SK-N-SH (cell line): Measurements from ENCODE around the gene FAM241A. TPM values are rescaled to one million over a fixed set of nuclear protein-coding genes. Genes with fewer than 3 reads are reported as not detected.

ENCODE experiments used
- CTCF ChIA-PET: fragments of 300-600, 350-600 bp; formaldehyde crosslinking; extraction: SDS; loops from one replicate; lab custom pipeline; 2021; lab: Yijun Ruan, JAX
- POLR2A ChIA-PET: fragments of 350-600 bp; sonication (Branson Sonifier 250); formaldehyde crosslinking; extraction: SDS; loops from one replicate; lab custom pipeline; 2020; ENCODE audit warnings: antibody characterized with exemption, inconsistent platforms; lab: Yijun Ruan, JAX
- DNase-seq: peaks from one replicate; pipeline ENCODE4 v3.0.0; 2012
- H2AFZ ChIP-seq: fragments of 200-600 bp; sonication (generic); 2 replicates; pipeline ENCODE4 v1.8.1; 2016; ENCODE audit warnings: antibody characterized with exemption, mild to moderate bottlenecking, low read depth
- H3F3A ChIP-seq: fragments of 200-600 bp; sonication (generic); replicated peaks from 2 replicates; pipeline ENCODE3; 2016; ENCODE audit warnings: antibody characterized with exemption, mild to moderate bottlenecking; ENCODE audit not compliant: insufficient read depth
- H3K27ac ChIP-seq, 2 experiments: fragments of 200-500 bp in 1 of 2; fragments of 200-600 bp in 1 of 2; sonication (Bioruptor generic) in 1 of 2; sonication (generic), shearing (Covaris generic) in 1 of 2; 2 replicates each; pipeline versions ENCODE4 v1.5.1 to v1.6.1; 2014 to 2016; ENCODE audit warnings: low read depth in 2 of 2, inconsistent platforms in 1 of 2, low read length in 1 of 2, mild to moderate bottlenecking in 1 of 2, mixed read lengths in 1 of 2
- H3K27me3 ChIP-seq: fragments of 200-600 bp; sonication (generic), shearing (Covaris generic); 2 replicates; pipeline ENCODE4 v1.6.1; 2016; ENCODE audit warnings: mixed run types; ENCODE audit not compliant: insufficient read depth
- H3K36me3 ChIP-seq, 2 experiments: fragments of 200-500 bp in 1 of 2; fragments of 200-600 bp in 1 of 2; sonication (Bioruptor generic) in 1 of 2; sonication (generic) in 1 of 2; replicated peaks in 1 of 2; 2 replicates each; pipeline versions ENCODE3 to v1.5.1; 2014 to 2016; ENCODE audit warnings: low read length in 1 of 2, mild to moderate bottlenecking in 1 of 2; ENCODE audit not compliant: insufficient read depth in 2 of 2, control insufficient read depth in 1 of 2
- H3K4me1 ChIP-seq, 2 experiments: fragments of 200-500 bp in 1 of 2; fragments of 200-600 bp in 1 of 2; sonication (Bioruptor generic) in 1 of 2; sonication (generic), shearing (Covaris generic) in 1 of 2; 2 replicates each; pipeline versions ENCODE4 v1.5.1 to v1.6.1; 2014 to 2016; ENCODE audit warnings: low read depth in 1 of 2, low read length in 1 of 2, mixed run types in 1 of 2; ENCODE audit not compliant: insufficient read depth in 2 of 2, control insufficient read depth in 1 of 2
- H3K4me2 ChIP-seq: fragments of 200-600 bp; sonication (generic), shearing (Covaris generic); 2 replicates; pipeline ENCODE4 v1.6.1; 2017; ENCODE audit warnings: mixed run types
- H3K4me3 ChIP-seq, 2 experiments: fragments of 200-500 bp in 1 of 2; fragments of 200-600 bp in 1 of 2; sonication (Bioruptor generic) in 1 of 2; sonication (generic), shearing (Covaris generic) in 1 of 2; 2 replicates each; pipeline versions ENCODE4 v1.5.1 to v1.8.1; 2014 to 2016; ENCODE audit warnings: low read depth in 2 of 2, inconsistent platforms in 1 of 2, low read length in 1 of 2, mild to moderate bottlenecking in 1 of 2, mixed read lengths in 1 of 2, moderate library complexity in 1 of 2
- H3K79me2 ChIP-seq: fragments of 200-600 bp; sonication (generic); 2 replicates; pipeline ENCODE4 v1.8.1; 2017; ENCODE audit warnings: mild to moderate bottlenecking; ENCODE audit not compliant: insufficient read depth
- H3K9ac ChIP-seq: fragments of 200-600 bp; sonication (generic); 2 replicates; pipeline ENCODE4 v1.6.1; 2017; ENCODE audit warnings: mixed run types
- H3K9me2 ChIP-seq: fragments of 200-600 bp; sonication (generic); 2 replicates; pipeline ENCODE4 v1.6.1; 2017; ENCODE audit warnings: mixed run types
- H3K9me3 ChIP-seq: fragments of 200-600 bp; sonication (generic); 2 replicates; pipeline ENCODE4 v1.6.1; 2017; ENCODE audit warnings: mixed run types, mild to moderate bottlenecking, moderate library complexity
- H4K20me1 ChIP-seq: fragments of 200-600 bp; sonication (generic); 2 replicates; pipeline ENCODE4 v1.6.1; 2017; ENCODE audit warnings: mild to moderate bottlenecking, mixed run types; ENCODE audit not compliant: insufficient read depth
- EP300 ChIP-seq, 2 experiments: IDR thresholded peaks; 2 replicates each; pipeline versions ENCODE4 v1.4.0 to v1.6.1; 2012; ENCODE audit warnings: borderline replicate concordance in 1 of 2, low read depth in 1 of 2, low read length in 1 of 2
- EZH2phosphoT487 ChIP-seq: fragments of 200-600 bp; sonication (generic); IDR thresholded peaks from 2 replicates; pipeline ENCODE4 v1.6.1; 2017; ENCODE audit warnings: low read depth, mixed run types, mild to moderate bottlenecking, antibody characterized with exemption, moderate library complexity, borderline replicate concordance
- FOXJ3 ChIP-seq: sonication (generic); formaldehyde crosslinking; IDR thresholded peaks from 2 replicates; pipeline ENCODE4 v1.5.1; 2020; ENCODE audit warnings: mild to moderate bottlenecking, missing genetic modification reagents
- GATA2 ChIP-seq: sonication (generic); formaldehyde crosslinking; IDR thresholded peaks from 2 replicates; pipeline ENCODE4 v1.5.0; 2020; ENCODE audit warnings: mild to moderate bottlenecking, missing genetic modification reagents
- IRF3 ChIP-seq: fragments of 150-350 bp; IDR thresholded peaks from 2 replicates; pipeline ENCODE4 v1.6.1; 2016; ENCODE audit warnings: mild to moderate bottlenecking, low read depth, low read length
- MEF2A ChIP-seq: IDR thresholded peaks from 2 replicates; pipeline ENCODE4 v1.4.0; 2012; ENCODE audit warnings: low read depth, borderline replicate concordance
- NFIC ChIP-seq: IDR thresholded peaks from 2 replicates; pipeline ENCODE4 v1.4.0; 2012; ENCODE audit warnings: borderline replicate concordance
- PBX3 ChIP-seq: IDR thresholded peaks from 2 replicates; pipeline ENCODE4; 2012
- RXRA ChIP-seq: IDR thresholded peaks from 2 replicates; pipeline ENCODE4 v1.4.0; 2012; ENCODE audit warnings: low read depth, mild to moderate bottlenecking, borderline replicate concordance
- SIN3A ChIP-seq: IDR thresholded peaks from 2 replicates; pipeline ENCODE4 v1.6.1; 2012; ENCODE audit warnings: low read depth, mild to moderate bottlenecking, low read length, moderate library complexity, borderline replicate concordance
- SMC3 ChIP-seq: IDR thresholded peaks from 2 replicates; pipeline ENCODE4 v1.6.1; 2012; ENCODE audit warnings: low read depth, low read length, improper control_type of control experiment
- TAF1 ChIP-seq: IDR thresholded peaks from 2 replicates; pipeline ENCODE4 v1.6.1; 2012; ENCODE audit warnings: low read depth, mild to moderate bottlenecking, low read length, moderate library complexity, borderline replicate concordance
- TEAD4 ChIP-seq: IDR thresholded peaks from 2 replicates; pipeline ENCODE4 v1.4.0; 2012; ENCODE audit warnings: mild to moderate bottlenecking, borderline replicate concordance; ENCODE audit not compliant: insufficient read depth
- USF1 ChIP-seq: IDR thresholded peaks from 2 replicates; pipeline ENCODE4 v1.4.0; 2012; ENCODE audit warnings: low read depth, borderline replicate concordance
- WGBS: methylation state at CpG from one replicate; pipeline ENCODE4 v1.1.6; 2017; ENCODE audit warnings: low lambda C conversion rate; 5-methylcytosine and 5-hydroxymethylcytosine counted together
- polyA plus RNA-seq, 3 experiments: library from polyadenylated mRNA; depleted of rRNA; stranded (reverse); fragments of >200 nt; gene quantifications; 2 replicates each; pipeline ENCODE4 v1.2.3, GENCODE V29; 2012

FAM241A gene
- polyA plus RNA-seq, 1 of the 3 experiments (the other 2 are of a cell fraction) = 0.44 TPM

- H3K36me3 ChIP-seq = no peaks in the 10 kb centered on the region
- DNase-seq = no peak
- no peaks in the 10 kb centered on the region for H3K27me3 ChIP-seq
- no peak overlapping the region for H3K9ac ChIP-seq
- H3K79me2 ChIP-seq = no peaks in the 10 kb centered on the region
- H3F3A ChIP-seq = no peaks in the 10 kb centered on the region
- ChIA-PET POLR2A (no interaction called here), CTCF (interaction anchor here (1.5 kb wide), 1 partner anchor 40 kb away, joined by 4 read pairs; no protein-coding TSS in a partner anchor)
- no peaks in the 10 kb centered on the region for H3K9me3 ChIP-seq
- H3K4me3 ChIP-seq = no peak overlapping the region
- peak overlapping the region; percentile 27 for H2AFZ ChIP-seq
- TF ChIP-seq FOXJ3 (CRISPR knock-in tag) (no peak), NFIC (no peak), TAF1 (no peak), SIN3A (no peak), USF1 (no peak), MEF2A (no peak), GATA2 (CRISPR knock-in tag) (no peak), EZH2phosphoT487 (no peak), RXRA (no peak), PBX3 (no peak), SMC3 (no peak), IRF3 (no peak)
- TF ChIP-seq, all 33 proteins: peak for 0
- no peaks in the 10 kb centered on the region for H4K20me1 ChIP-seq
- no peaks in the 10 kb centered on the region for H3K9me2 ChIP-seq
- H3K4me1 ChIP-seq = no peaks in the 10 kb centered on the region; a peak in 1 of 4 replicates
- no peak overlapping the region for H3K4me2 ChIP-seq
- H3K27ac ChIP-seq = no peak overlapping the region
- WGBS = 86% methylated on average over 7 of the region's 8 CpGs
These were observed 28.6 kb downstream of the FAM241A start for GRCh38 chr4:112173593-112174558.

GRCh38 chr4:112175840-112176239, 30.6 kb downstream of the FAM241A start:
- Histone ChIP-seq H3K79me2 (no peaks in the 10 kb centered on the region), H3K9me2 (no peaks in the 10 kb centered on the region), H3K9ac (no peak overlapping the region), H2AFZ (no peak overlapping the region), H3K4me2 (no peak overlapping the region), H3K27me3 (no peaks in the 10 kb centered on the region), H3K4me1 (no peaks in the 10 kb centered on the region; a peak in 1 of 4 replicates), H4K20me1 (no peaks in the 10 kb centered on the region), H3K9me3 (no peaks in the 10 kb centered on the region)
- DNase-seq = no peak
- TF ChIP-seq TEAD4 = no peak
- TF ChIP-seq EP300 (IDR thresholded peaks at IDR 0.05; ENCODE audit: borderline replicate concordance in 1 of 2, low read depth in 1 of 2, low read length in 1 of 2) = no peak
- TF ChIP-seq NFIC = no peak
- TF ChIP-seq, all 33 proteins: peak for 0
- WGBS = 68% methylated on average over 4 of the region's 4 CpGs
- Histone ChIP-seq H3K4me3 (no peak overlapping the region), H3K36me3 (no peaks in the 10 kb centered on the region), H3F3A (no peaks in the 10 kb centered on the region), H3K27ac (no peak overlapping the region)
- ChIA-PET CTCF (no interaction called here), POLR2A (no interaction called here)
